Skeletal muscle satellite cell (primary cell): ENCODE results near the gene SH2D7.

Experiments used
- H3K27me3 ChIP-seq: 2 replicates; pipeline ENCODE4 v1.7.0; 2013; ENCODE audit warnings: low read length; ENCODE audit not compliant: control insufficient read depth, insufficient read depth
- H3K36me3 ChIP-seq: 2 replicates; pipeline ENCODE4 v1.7.0; 2013; ENCODE audit warnings: mild to moderate bottlenecking, control low read depth, low read length; ENCODE audit not compliant: insufficient read depth
- H3K4me1 ChIP-seq: 2 replicates; pipeline ENCODE4 v1.7.0; 2013; ENCODE audit warnings: low read length; ENCODE audit not compliant: control insufficient read depth, insufficient read depth
- H3K4me2 ChIP-seq: 2 replicates; pipeline ENCODE4 v1.7.0; 2013; ENCODE audit warnings: mild to moderate bottlenecking, low read length
- H3K4me3 ChIP-seq: 2 replicates; pipeline ENCODE4 v1.7.0; 2013; ENCODE audit warnings: low read length
- H3K9ac ChIP-seq: 2 replicates; pipeline ENCODE4 v1.7.0; 2013; ENCODE audit warnings: mild to moderate bottlenecking, low read depth, low read length, moderate library complexity
- H3K9me3 ChIP-seq: replicated peaks from 2 replicates; pipeline ENCODE4 v1.7.0; 2013; ENCODE audit warnings: mild to moderate bottlenecking, control low read depth, low read length

Gene SH2D7

DNA sequence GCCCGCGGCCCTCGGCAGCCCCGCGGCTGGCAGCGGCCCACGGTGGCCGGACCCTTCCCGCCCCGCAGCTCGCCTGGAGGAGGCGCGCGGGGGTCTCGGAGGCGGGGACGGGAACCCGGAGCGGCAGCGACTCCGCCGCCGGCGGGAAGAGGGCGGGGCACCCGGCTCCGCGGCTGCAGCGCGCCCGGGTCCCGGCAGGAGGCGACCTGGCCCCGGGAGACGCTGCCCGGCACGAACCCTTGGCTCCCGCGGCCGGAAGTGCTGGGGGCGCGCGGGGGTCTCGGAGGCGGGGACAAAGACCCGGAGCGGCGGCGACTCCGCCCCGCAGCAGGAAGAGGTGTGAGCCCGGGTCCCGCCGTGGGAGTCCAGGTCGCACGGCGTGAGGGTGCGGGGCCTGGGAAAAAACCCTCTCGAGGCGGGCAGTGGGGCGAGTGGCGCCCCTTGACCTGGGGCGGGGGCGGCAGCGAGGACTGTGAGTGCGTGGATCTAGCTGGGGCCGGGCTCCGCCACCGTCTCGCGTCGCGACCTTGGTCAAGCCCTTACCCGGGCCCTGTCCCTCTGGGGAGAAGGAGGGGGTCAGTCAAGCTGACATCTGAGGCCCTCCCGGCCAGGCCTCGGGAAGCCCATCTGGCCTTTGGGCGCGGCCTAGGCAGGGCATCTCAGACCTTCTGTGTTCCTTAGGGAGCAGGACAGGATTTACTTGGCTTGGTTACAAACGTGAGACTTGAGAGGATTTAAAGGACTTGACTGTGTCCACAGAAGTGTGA, 39.1 kb downstream of the SH2D7 start, which contains the start of gene CIB2:
Gene CIB2, minus strand, starts transcription at position 151 of the 767 bp plus-strand sequence. CDS start 230 bp downstream, outside the sequence.
- Histone ChIP-seq H3K36me3 (no peaks in the 10 kb centered on the region), H3K27me3 (no peaks in the 10 kb centered on the region), H3K9me3 (no peaks in the 10 kb centered on the region), H3K4me1 (peaks cover 7% of the 10 kb centered on the region), H3K9ac (peak within 1 kb of the TSS; percentile 88), H3K4me3 (peak within 1 kb of the TSS; percentile 81), H3K4me2 (peak within 1 kb of the TSS; percentile 89)

- Histone ChIP-seq H3K4me1 (peaks cover 7% of the 10 kb centered on the region), H3K9ac (no peak overlapping the region), H3K9me3 (no peaks in the 10 kb centered on the region), H3K4me2 (no peak overlapping the region), H3K4me3 (no peak overlapping the region), H3K27me3 (no peaks in the 10 kb centered on the region), H3K36me3 (no peaks in the 10 kb centered on the region)
These were observed 41.4 kb downstream of the SH2D7 start for GRCh38 chr15:78133801-78134200.

DNA sequence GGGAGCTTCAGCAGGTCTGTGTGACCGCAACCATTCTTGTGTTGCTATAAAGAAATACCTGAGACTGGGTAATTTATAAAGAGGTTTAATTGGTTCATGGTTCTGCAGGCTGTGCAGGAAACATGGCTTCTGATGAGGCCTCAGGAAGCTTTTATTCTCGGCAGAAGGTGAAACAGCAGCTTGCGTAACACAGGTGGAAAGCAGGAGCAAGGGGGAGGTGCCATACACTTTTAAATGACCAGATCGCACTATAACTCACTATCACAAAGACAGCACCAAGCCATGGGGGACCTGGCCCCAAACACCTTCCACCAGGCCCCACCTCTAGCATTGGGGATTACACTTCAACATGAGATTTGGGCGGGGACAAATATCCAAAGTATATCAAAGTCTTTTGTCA, 47.2 kb downstream of the SH2D7 start:
- Histone ChIP-seq H3K27me3 (no peaks in the 10 kb centered on the region), H3K4me3 (no peak overlapping the region), H3K4me2 (no peak overlapping the region), H3K9ac (no peak overlapping the region), H3K36me3 (no peaks in the 10 kb centered on the region), H3K4me1 (no peaks in the 10 kb centered on the region), H3K9me3 (no peaks in the 10 kb centered on the region)

- no peak overlapping the region for H3K4me3 ChIP-seq
- no peaks in the 10 kb centered on the region for H3K9me3 ChIP-seq
- no peak overlapping the region for H3K4me2 ChIP-seq
- H3K27me3 ChIP-seq, result no peaks in the 10 kb centered on the region
- no peaks in the 10 kb centered on the region for H3K36me3 ChIP-seq
- H3K4me1 ChIP-seq, result no peaks in the 10 kb centered on the region
- H3K9ac ChIP-seq, result no peak overlapping the region
These were observed 47.9 kb downstream of the SH2D7 start for GRCh38 chr15:78140292-78140691.

- no peaks in the 10 kb centered on the region for H3K4me1 ChIP-seq
- H3K4me2 ChIP-seq, result no peak overlapping the region
- no peaks in the 10 kb centered on the region for H3K9me3 ChIP-seq
- H3K27me3 ChIP-seq, result no peaks in the 10 kb centered on the region
- no peaks in the 10 kb centered on the region for H3K36me3 ChIP-seq
- H3K4me3 ChIP-seq, result no peak overlapping the region
- no peak overlapping the region for H3K9ac ChIP-seq
These were observed 50.0 kb downstream of the SH2D7 start for GRCh38 chr15:78142332-78142731.

DNA sequence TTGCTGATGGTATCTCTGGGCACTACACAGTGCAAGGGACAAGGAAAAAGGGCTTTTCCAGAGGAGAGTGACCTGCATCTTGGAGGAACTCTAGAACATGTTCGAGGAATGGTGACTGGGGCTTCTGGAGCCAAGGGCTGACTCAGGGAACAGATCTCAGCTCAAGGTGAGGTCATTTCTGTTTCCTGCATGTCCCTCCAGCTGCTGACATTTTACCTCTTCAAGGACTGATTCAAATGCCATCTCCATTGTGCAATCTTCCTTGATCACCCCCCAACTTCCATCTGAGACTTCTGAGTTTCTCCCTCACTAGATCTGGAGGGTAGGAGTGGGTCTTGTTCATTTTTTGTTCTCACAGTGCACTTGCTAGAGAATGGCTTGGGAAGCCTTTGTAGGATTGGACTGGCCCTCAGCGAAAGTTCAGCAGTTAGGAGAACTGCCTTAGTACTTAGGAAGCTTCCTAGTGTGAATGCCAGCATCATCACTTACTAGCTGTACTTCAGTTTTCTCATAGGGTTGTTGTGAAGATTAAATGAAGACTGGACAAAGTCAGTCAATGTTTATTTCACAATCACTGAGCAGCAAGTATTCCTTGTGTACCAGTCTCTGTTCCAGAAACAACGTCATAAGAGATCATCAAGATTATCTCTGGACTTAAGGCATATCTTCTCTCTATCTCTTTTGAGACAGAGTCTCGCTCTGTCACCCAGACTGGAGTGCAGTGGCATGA, 54.2 kb downstream of the SH2D7 start:
- Histone ChIP-seq H3K36me3 (no peaks in the 10 kb centered on the region), H3K27me3 (no peaks in the 10 kb centered on the region), H3K4me3 (no peak overlapping the region), H3K4me1 (peaks cover 11% of the 10 kb centered on the region), H3K9me3 (no peaks in the 10 kb centered on the region), H3K9ac (no peak overlapping the region), H3K4me2 (no peak overlapping the region)

DNA sequence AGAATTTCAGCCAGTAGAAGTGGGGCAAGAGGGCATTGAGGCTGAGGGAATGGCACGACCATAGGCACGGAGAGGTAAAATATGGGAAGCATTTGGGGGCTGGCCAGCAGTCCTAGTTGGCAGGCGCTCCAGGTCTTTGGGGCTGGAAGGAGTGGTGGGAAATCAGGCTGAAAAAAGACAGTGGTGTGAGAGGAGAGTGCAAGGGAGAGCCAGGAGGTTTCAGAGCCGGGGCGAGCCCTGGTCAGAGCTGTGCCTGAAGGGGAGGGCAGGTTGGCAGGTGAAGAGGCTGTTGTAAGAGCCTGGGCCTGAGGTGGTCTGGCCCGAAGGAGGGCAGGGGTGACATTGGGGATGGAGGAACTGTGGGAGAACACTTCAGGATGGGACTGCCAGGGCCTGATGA, 55.2 kb downstream of the SH2D7 start:
- peaks cover 11% of the 10 kb centered on the region for H3K4me1 ChIP-seq
- no peaks in the 10 kb centered on the region for H3K36me3 ChIP-seq
- no peak overlapping the region for H3K9ac ChIP-seq
- no peak overlapping the region for H3K4me3 ChIP-seq
- no peak overlapping the region for H3K4me2 ChIP-seq
- H3K27me3 ChIP-seq, result no peaks in the 10 kb centered on the region
- H3K9me3 ChIP-seq, result no peaks in the 10 kb centered on the region

GRCh38 chr15:78148392-78149067, 56.2 kb downstream of the SH2D7 start:
- Histone ChIP-seq H3K9me3 (no peaks in the 10 kb centered on the region), H3K4me1 (peaks cover 14% of the 10 kb centered on the region), H3K36me3 (no peaks in the 10 kb centered on the region), H3K4me2 (peak overlapping the region; percentile 81), H3K4me3 (peak overlapping the region; percentile 74), H3K9ac (peak overlapping the region; percentile 89), H3K27me3 (no peaks in the 10 kb centered on the region)

- H3K9me3 ChIP-seq, result no peaks in the 10 kb centered on the region
- peak within 1 kb of the TSS; percentile 89 for H3K9ac ChIP-seq
- H3K4me3 ChIP-seq, result peak within 1 kb of the TSS; percentile 92
- peaks cover 14% of the 10 kb centered on the region for H3K4me1 ChIP-seq
- H3K36me3 ChIP-seq, result no peaks in the 10 kb centered on the region
- peak within 1 kb of the TSS; percentile 99 for H3K4me2 ChIP-seq
- H3K27me3 ChIP-seq, result no peaks in the 10 kb centered on the region
These were observed 56.9 kb downstream of the SH2D7 start, which contains the start of gene IDH3A for GRCh38 chr15:78149068-78149804. IDH3A (plus strand) TSS chr15:78149362; CDS start chr15:78149404, 42 bp downstream.

GRCh38 chr15:78149805-78150751, 57.7 kb downstream of the SH2D7 start:
- Histone ChIP-seq H3K27me3 (no peaks in the 10 kb centered on the region), H3K4me1 (peaks cover 18% of the 10 kb centered on the region), H3K9ac (peak overlapping the region; percentile 87), H3K4me2 (peak overlapping the region; percentile 99), H3K36me3 (no peaks in the 10 kb centered on the region), H3K9me3 (no peaks in the 10 kb centered on the region), H3K4me3 (peak overlapping the region; percentile 92)
